K562 (cell line): ENCODE measurements around the gene MED15. TPM values are rescaled to one million over a fixed set of nuclear protein-coding genes. Genes with fewer than 3 reads are reported as not detected.
A peak's percentile ranks its signal among the peaks of the same experiment; 100 is the strongest.

Experiments used
- CBX8 ChIP-seq: fragments of 200-600 bp; sonication (generic); IDR thresholded peaks from 2 replicates; pipeline ENCODE4 v1.6.1; 2012; ENCODE audit warnings: borderline replicate concordance, mixed run types, low read depth, mild to moderate bottlenecking, moderate library complexity, mixed read lengths, low read length, control low read depth, inconsistent platforms; ENCODE audit not compliant: poor library complexity, severe bottlenecking; ENCODE audit errors: extremely low read depth
- DIDO1 ChIP-seq: fragments of 450-650 bp; IDR thresholded peaks from 2 replicates; pipeline ENCODE4 v1.6.1; 2016; ENCODE audit warnings: low read depth, missing biosample characterization, missing genetic modification characterization
- E2F5 ChIP-seq: sonication (generic); formaldehyde crosslinking; IDR thresholded peaks from 2 replicates; pipeline ENCODE4 v1.8.0; 2022; ENCODE audit warnings: mild to moderate bottlenecking, missing genetic modification reagents
- EHMT2 ChIP-seq: fragments of 450-650 bp; IDR thresholded peaks from 2 replicates; pipeline ENCODE4 v1.6.1; 2018; ENCODE audit warnings: antibody characterized with exemption
- HDAC8 ChIP-seq: fragments of 450-650 bp; IDR thresholded peaks from 2 replicates; pipeline ENCODE4 v1.6.1; 2016; ENCODE audit warnings: mild to moderate bottlenecking, missing genetic modification characterization, moderate library complexity, missing compliant biosample characterization
- HDGF ChIP-seq: fragments of 450-650 bp; IDR thresholded peaks from 2 replicates; pipeline ENCODE4 v1.6.1; 2016
- HLTF ChIP-seq: fragments of 450-650 bp; IDR thresholded peaks from 2 replicates; pipeline ENCODE4 v1.6.1; 2016
- HNRNPUL1 ChIP-seq: fragments of 200-400 bp; formaldehyde crosslinking; IDR thresholded peaks from 2 replicates; pipeline ENCODE4 v1.6.1; 2017; ENCODE audit warnings: low read length
- MAFG ChIP-seq: fragments of 450-650 bp; conservative IDR thresholded peaks from 2 replicates; pipeline ENCODE4 v1.6.1; 2016; ENCODE audit warnings: missing genetic modification characterization, missing compliant biosample characterization
- MTA2 ChIP-seq: fragments of 450-650 bp; IDR thresholded peaks from 2 replicates; pipeline ENCODE4 v1.6.1; 2016; ENCODE audit warnings: low read depth
- MYBL2 ChIP-seq, 2 experiments: fragments of 450-650 bp in 1 of 2; sonication (generic) in 1 of 2; formaldehyde crosslinking in 1 of 2; IDR thresholded peaks; 2 replicates each; pipeline versions ENCODE4 v1.6.1 to v1.8.1; 2017 to 2022; ENCODE audit warnings: borderline replicate concordance in 1 of 2, inconsistent platforms in 1 of 2, low read depth in 1 of 2, mild to moderate bottlenecking in 1 of 2, missing genetic modification reagents in 1 of 2, moderate library complexity in 1 of 2
- PYGO2 ChIP-seq: fragments of 450-650 bp; IDR thresholded peaks from 2 replicates; pipeline ENCODE4 v1.6.1; 2016; ENCODE audit warnings: mild to moderate bottlenecking, missing genetic modification characterization, moderate library complexity, missing compliant biosample characterization
- RBFOX2 ChIP-seq: fragments of 200-400 bp; formaldehyde crosslinking; IDR thresholded peaks from 2 replicates; pipeline ENCODE4 v1.6.1; 2017; ENCODE audit warnings: low read depth, mild to moderate bottlenecking, low read length, moderate library complexity
- RFX1 ChIP-seq: fragments of 450-650 bp; IDR thresholded peaks from 2 replicates; pipeline ENCODE4 v1.6.1; 2016; ENCODE audit warnings: mild to moderate bottlenecking, moderate library complexity
- SIRT6 ChIP-seq: IDR thresholded peaks from one replicate; pipeline ENCODE4 v1.6.1; 2012; ENCODE audit warnings: low read depth, mild to moderate bottlenecking, control low read depth, inconsistent platforms, low read length, moderate library complexity
- SMARCA4 ChIP-seq: fragments of 450-650 bp; IDR thresholded peaks from 2 replicates; pipeline ENCODE4 v1.6.1; 2016
- SRF ChIP-seq, 2 experiments: fragments of 250-450, 450-650 bp in 1 of 2; sonication (Bioruptor Pico) in 1 of 2; sonication (generic) in 1 of 2; formaldehyde crosslinking; IDR thresholded peaks; 2 replicates each; pipeline versions ENCODE4 v1.5.0 to v1.5.1; 2020 to 2022; ENCODE audit warnings: mild to moderate bottlenecking in 1 of 2, missing genetic modification reagents in 1 of 2
- ZNF274 ChIP-seq: IDR thresholded peaks from 2 replicates; pipeline ENCODE4 v1.6.1; 2011; ENCODE audit warnings: low read depth, mild to moderate bottlenecking, low read length, moderate library complexity, borderline replicate concordance
- ZNF431 ChIP-seq: sonication (generic); formaldehyde crosslinking; IDR thresholded peaks from 2 replicates; pipeline ENCODE4 v1.8.0; 2022; ENCODE audit warnings: mild to moderate bottlenecking, missing genetic modification reagents
- ZNF436 ChIP-seq: fragments of 250-450, 450-650 bp; sonication (Bioruptor Pico); formaldehyde crosslinking; IDR thresholded peaks from 2 replicates; pipeline ENCODE4 v1.7.0; 2020; ENCODE audit warnings: mild to moderate bottlenecking
- polyA plus RNA-seq, 8 experiments: library from polyadenylated mRNA; depleted of rRNA in 4 of 8; stranded (reverse) in 5 of 8; unstranded in 3 of 8; fragments of >200 nt; fragmentation: Nextera tagmentation in 2 of 8; fragmentation: Illumina TruSeq in 1 of 8; extraction: Ambion mirVana in 2 of 8; extraction: Trizol in 1 of 8; gene quantifications; 2 replicates each; pipeline versions ENCODE4 v1.2.1 to v1.2.3, GENCODE V29; 2011 to 2014; ENCODE audit warnings: inconsistent platforms in 1 of 8, missing spikeins in 1 of 8
- total RNA-seq, 7 experiments: library from RNA; depleted of rRNA in 6 of 7; stranded (reverse); fragments of >200 nt in 6 of 7; fragmentation: Illumina TruSeq in 2 of 7; extraction: Trizol in 2 of 7; gene quantifications; 2 replicates each; pipeline versions ENCODE4 v1.2.1 to v1.2.3, GENCODE V29; 2011 to 2021; ENCODE audit warnings: low replicate concordance in 1 of 7
- TF ChIP-seq, protein P1 (sequence below): fragments of 250-450 bp; sonication (Bioruptor Pico); IDR thresholded peaks from 2 replicates; pipeline ENCODE4 v1.4.0; 2020; ENCODE audit warnings: mild to moderate bottlenecking, moderate library complexity, borderline replicate concordance
- TF ChIP-seq, protein P2 (sequence below): fragments of 250-450 bp; sonication (Bioruptor Pico); IDR thresholded peaks from 2 replicates; pipeline ENCODE4 v1.9.0; 2021; ENCODE audit warnings: mild to moderate bottlenecking, inconsistent platforms

Gene MED15
- total and polyA plus RNA-seq, 9 of the 15 experiments (the other 6 are each of a cell fraction or from before 2014, with no cell fraction given), result 4.0 to 271 (median 60.1) TPM

DNA sequence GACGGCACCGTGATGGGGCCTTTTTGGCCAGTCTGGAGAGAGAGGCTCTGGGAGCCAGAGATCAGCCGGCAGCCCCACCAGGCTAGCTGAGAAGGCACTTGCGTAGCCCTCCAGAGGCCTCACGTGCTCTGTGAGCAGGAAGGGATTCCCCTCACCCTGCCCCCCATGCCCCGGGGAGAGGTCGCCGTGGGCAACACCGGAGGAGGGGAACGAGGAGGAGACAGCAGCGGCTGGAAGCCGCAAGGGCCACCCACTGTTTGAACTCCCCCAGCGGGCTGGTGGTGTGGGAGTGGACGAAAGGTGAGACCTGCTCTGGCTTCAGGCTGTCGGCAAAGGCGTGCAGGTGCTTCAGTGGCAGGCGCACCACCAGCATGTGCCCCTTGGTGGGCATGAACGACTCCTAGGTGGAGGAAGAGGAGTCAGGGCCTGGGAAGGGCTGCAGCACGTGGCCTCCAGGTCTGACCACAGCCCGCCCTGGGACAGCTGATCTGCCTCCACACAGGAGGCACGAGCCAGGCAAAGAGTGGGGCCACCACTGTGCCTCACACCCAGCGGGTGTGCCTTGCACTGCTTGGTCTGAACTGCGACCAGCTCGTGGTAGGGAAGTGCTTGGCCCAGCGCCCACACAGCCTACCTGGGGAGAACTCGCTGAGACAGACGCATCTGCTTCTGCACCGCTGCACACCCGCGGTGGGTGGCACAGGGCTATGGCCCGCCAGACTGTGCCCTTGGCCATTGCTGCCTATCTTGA is 99.9 kb downstream of the MED15 start (continued):
- TF ChIP-seq E2F5 (CRISPR knock-in tag), result no peak
- no peak for TF ChIP-seq SMARCA4
- TF ChIP-seq MYBL2 (IDR thresholded peaks at IDR 0.05; ENCODE audit: low read depth), result no peak
- TF ChIP-seq MYBL2 (CRISPR knock-in tag; IDR thresholded peaks at IDR 0.05; ENCODE audit: borderline replicate concordance), result peak; percentile 54; the same call in 1 of the 2 replicates
- no peak for TF ChIP-seq MAFG (tag)
- no peak for TF ChIP-seq CBX8
- no peak for TF ChIP-seq HLTF
- no peak for TF ChIP-seq EHMT2
- TF ChIP-seq RBFOX2, result 0 out of 2 replicates have a peak, but pooled peaks have one; percentile 14
- no peak for TF ChIP-seq ZNF436 (CRISPR knock-in tag)
- TF ChIP-seq MTA2, result no peak
- no peak for TF ChIP-seq RFX1
- TF ChIP-seq ZNF431, result peak; percentile 67; the same call in 1 of the 2 replicates
- no peak for TF ChIP-seq SIRT6
- TF ChIP-seq, protein P1, sequence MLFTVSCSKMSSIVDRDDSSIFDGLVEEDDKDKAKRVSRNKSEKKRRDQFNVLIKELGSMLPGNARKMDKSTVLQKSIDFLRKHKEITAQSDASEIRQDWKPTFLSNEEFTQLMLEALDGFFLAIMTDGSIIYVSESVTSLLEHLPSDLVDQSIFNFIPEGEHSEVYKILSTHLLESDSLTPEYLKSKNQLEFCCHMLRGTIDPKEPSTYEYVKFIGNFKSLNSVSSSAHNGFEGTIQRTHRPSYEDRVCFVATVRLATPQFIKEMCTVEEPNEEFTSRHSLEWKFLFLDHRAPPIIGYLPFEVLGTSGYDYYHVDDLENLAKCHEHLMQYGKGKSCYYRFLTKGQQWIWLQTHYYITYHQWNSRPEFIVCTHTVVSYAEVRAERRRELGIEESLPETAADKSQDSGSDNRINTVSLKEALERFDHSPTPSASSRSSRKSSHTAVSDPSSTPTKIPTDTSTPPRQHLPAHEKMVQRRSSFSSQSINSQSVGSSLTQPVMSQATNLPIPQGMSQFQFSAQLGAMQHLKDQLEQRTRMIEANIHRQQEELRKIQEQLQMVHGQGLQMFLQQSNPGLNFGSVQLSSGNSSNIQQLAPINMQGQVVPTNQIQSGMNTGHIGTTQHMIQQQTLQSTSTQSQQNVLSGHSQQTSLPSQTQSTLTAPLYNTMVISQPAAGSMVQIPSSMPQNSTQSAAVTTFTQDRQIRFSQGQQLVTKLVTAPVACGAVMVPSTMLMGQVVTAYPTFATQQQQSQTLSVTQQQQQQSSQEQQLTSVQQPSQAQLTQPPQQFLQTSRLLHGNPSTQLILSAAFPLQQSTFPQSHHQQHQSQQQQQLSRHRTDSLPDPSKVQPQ, result no peak
- TF ChIP-seq ZNF274, result no peak
- TF ChIP-seq PYGO2, result no peak
- TF ChIP-seq, protein P2, sequence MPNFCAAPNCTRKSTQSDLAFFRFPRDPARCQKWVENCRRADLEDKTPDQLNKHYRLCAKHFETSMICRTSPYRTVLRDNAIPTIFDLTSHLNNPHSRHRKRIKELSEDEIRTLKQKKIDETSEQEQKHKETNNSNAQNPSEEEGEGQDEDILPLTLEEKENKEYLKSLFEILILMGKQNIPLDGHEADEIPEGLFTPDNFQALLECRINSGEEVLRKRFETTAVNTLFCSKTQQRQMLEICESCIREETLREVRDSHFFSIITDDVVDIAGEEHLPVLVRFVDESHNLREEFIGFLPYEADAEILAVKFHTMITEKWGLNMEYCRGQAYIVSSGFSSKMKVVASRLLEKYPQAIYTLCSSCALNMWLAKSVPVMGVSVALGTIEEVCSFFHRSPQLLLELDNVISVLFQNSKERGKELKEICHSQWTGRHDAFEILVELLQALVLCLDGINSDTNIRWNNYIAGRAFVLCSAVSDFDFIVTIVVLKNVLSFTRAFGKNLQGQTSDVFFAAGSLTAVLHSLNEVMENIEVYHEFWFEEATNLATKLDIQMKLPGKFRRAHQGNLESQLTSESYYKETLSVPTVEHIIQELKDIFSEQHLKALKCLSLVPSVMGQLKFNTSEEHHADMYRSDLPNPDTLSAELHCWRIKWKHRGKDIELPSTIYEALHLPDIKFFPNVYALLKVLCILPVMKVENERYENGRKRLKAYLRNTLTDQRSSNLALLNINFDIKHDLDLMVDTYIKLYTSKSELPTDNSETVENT (CRISPR knock-in tag), result peak; percentile 87; the same call in 1 of the 2 replicates
- TF ChIP-seq HNRNPUL1, result no peak
- no peak for TF ChIP-seq SRF (CRISPR knock-in tag; IDR thresholded peaks at IDR 0.05)
- TF ChIP-seq DIDO1 (tag), result no peak
- TF ChIP-seq HDGF, result no peak
- no peak for TF ChIP-seq HDAC8
